ACC112 (cell line): ENCODE results near the gene KCNIP1.

ENCODE experiments used
- H2AFZ ChIP-seq: fragments of 200-600 bp; sonication (generic); one replicate; pipeline ENCODE4 v1.6.0; 2017; ENCODE audit warnings: antibody characterized with exemption, low read length; ENCODE audit not compliant: unreplicated experiment
- H3K27ac ChIP-seq: fragments of 200-600 bp; sonication (generic); 2 replicates; pipeline ENCODE4 v1.5.1; 2014; ENCODE audit warnings: low read depth, mild to moderate bottlenecking, antibody characterized with exemption, low read length, moderate library complexity
- H3K27me3 ChIP-seq: fragments of 200-600 bp; sonication (generic); 2 replicates; pipeline ENCODE4 v1.6.1; 2014; ENCODE audit warnings: mild to moderate bottlenecking, antibody characterized with exemption, low read length, moderate library complexity, mixed read lengths; ENCODE audit not compliant: insufficient read depth
- H3K36me3 ChIP-seq: fragments of 200-600 bp; sonication (generic); 2 replicates; pipeline ENCODE4 v1.6.1; 2016; ENCODE audit warnings: mild to moderate bottlenecking, antibody characterized with exemption, low read length, moderate library complexity, mixed read lengths; ENCODE audit not compliant: insufficient read depth
- H3K4me1 ChIP-seq: fragments of 200-600 bp; sonication (generic); one replicate; pipeline ENCODE4 v1.6.1; 2016; ENCODE audit warnings: low read length, mixed read lengths; ENCODE audit not compliant: insufficient read depth, unreplicated experiment, control insufficient read depth
- H3K4me3 ChIP-seq: fragments of 200-600 bp; sonication (generic); 2 replicates; pipeline ENCODE4 v1.5.1; 2014; ENCODE audit warnings: mild to moderate bottlenecking, low read depth, low read length
- H3K79me2 ChIP-seq: fragments of 200-600 bp; sonication (generic); one replicate; pipeline ENCODE4 v1.6.0; 2016; ENCODE audit warnings: low read length; ENCODE audit not compliant: control insufficient read depth, unreplicated experiment, insufficient read depth

The KCNIP1 gene

GRCh38 chr5:170642776-170643436, 139.1 kb downstream of the KCNIP1 start:
- H3K79me2 ChIP-seq, result no peaks in the 10 kb centered on the region
- no peak overlapping the region for H3K27ac ChIP-seq
- peaks cover 31% of the 10 kb centered on the region; the same call in 1 of the 2 replicates for H3K27me3 ChIP-seq
- no peak overlapping the region for H2AFZ ChIP-seq
- no peaks in the 10 kb centered on the region for H3K36me3 ChIP-seq
- H3K4me1 ChIP-seq, result no peaks in the 10 kb centered on the region
- H3K4me3 ChIP-seq, result no peak overlapping the region

GRCh38 chr5:170643591-170643990, 139.8 kb downstream of the KCNIP1 start:
- Histone ChIP-seq H3K79me2 (no peaks in the 10 kb centered on the region), H3K4me3 (no peak overlapping the region)

GRCh38 chr5:170644501-170644900, 140.7 kb downstream of the KCNIP1 start:
- no peak overlapping the region for H2AFZ ChIP-seq
- H3K36me3 ChIP-seq, result no peaks in the 10 kb centered on the region
- no peak overlapping the region for H3K4me3 ChIP-seq
- no peak overlapping the region for H3K27ac ChIP-seq
- no peaks in the 10 kb centered on the region for H3K79me2 ChIP-seq
- peaks cover 6% of the 10 kb centered on the region for H3K4me1 ChIP-seq
- H3K27me3 ChIP-seq, result peaks cover 31% of the 10 kb centered on the region; the same call in 1 of the 2 replicates

More at GRCh38 chr5:170643591-170643990, 139.8 kb downstream of the KCNIP1 start:
- Histone ChIP-seq H3K4me1 (peaks cover 6% of the 10 kb centered on the region), H2AFZ (no peak overlapping the region), H3K36me3 (no peaks in the 10 kb centered on the region), H3K27ac (no peak overlapping the region), H3K27me3 (peaks cover 31% of the 10 kb centered on the region; the same call in 1 of the 2 replicates)

GRCh38 chr5:170648541-170648940, 144.7 kb downstream of the KCNIP1 start:
- H2AFZ ChIP-seq, result no peak overlapping the region
- H3K4me1 ChIP-seq, result peaks cover 6% of the 10 kb centered on the region
- H3K79me2 ChIP-seq, result no peaks in the 10 kb centered on the region
- no peak overlapping the region for H3K4me3 ChIP-seq
- no peak overlapping the region for H3K27ac ChIP-seq
- no peaks in the 10 kb centered on the region for H3K36me3 ChIP-seq
- peaks cover 5% of the 10 kb centered on the region; the same call in 1 of the 2 replicates for H3K27me3 ChIP-seq

GRCh38 chr5:170650850-170651249, 147.0 kb downstream of the KCNIP1 start:
- Histone ChIP-seq H3K36me3 (no peaks in the 10 kb centered on the region), H2AFZ (no peak overlapping the region), H3K4me3 (no peak overlapping the region), H3K27me3 (peaks cover 10% of the 10 kb centered on the region; the same call in 1 of the 2 replicates), H3K4me1 (peaks cover 6% of the 10 kb centered on the region), H3K27ac (no peak overlapping the region), H3K79me2 (no peaks in the 10 kb centered on the region)

GRCh38 chr5:170651604-170652277, 147.9 kb downstream of the KCNIP1 start:
- Histone ChIP-seq H3K79me2 (no peaks in the 10 kb centered on the region), H3K36me3 (no peaks in the 10 kb centered on the region), H3K27me3 (peaks cover 10% of the 10 kb centered on the region; the same call in 1 of the 2 replicates), H2AFZ (no peak overlapping the region), H3K4me1 (peaks cover 6% of the 10 kb centered on the region), H3K4me3 (no peak overlapping the region), H3K27ac (no peak overlapping the region)

- Histone ChIP-seq H3K27me3 (peaks cover 25% of the 10 kb centered on the region), H3K79me2 (no peaks in the 10 kb centered on the region), H3K4me1 (no peaks in the 10 kb centered on the region), H2AFZ (no peak overlapping the region), H3K27ac (no peak overlapping the region), H3K4me3 (no peak overlapping the region), H3K36me3 (no peaks in the 10 kb centered on the region)
Observed at GRCh38 chr5:170655476-170655875, 151.7 kb downstream of the KCNIP1 start.

- no peaks in the 10 kb centered on the region for H3K36me3 ChIP-seq
- no peak overlapping the region for H3K4me3 ChIP-seq
- H3K27ac ChIP-seq, result no peak overlapping the region
- no peaks in the 10 kb centered on the region for H3K4me1 ChIP-seq
- no peaks in the 10 kb centered on the region for H3K79me2 ChIP-seq
- peaks cover 25% of the 10 kb centered on the region for H3K27me3 ChIP-seq
- H2AFZ ChIP-seq, result no peak overlapping the region
Observed at GRCh38 chr5:170655920-170656319, 152.1 kb downstream of the KCNIP1 start.

- no peaks in the 10 kb centered on the region for H3K79me2 ChIP-seq
- H3K36me3 ChIP-seq, result no peaks in the 10 kb centered on the region
- peaks cover 25% of the 10 kb centered on the region for H3K27me3 ChIP-seq
- no peak overlapping the region for H3K27ac ChIP-seq
- H3K4me1 ChIP-seq, result no peaks in the 10 kb centered on the region
- no peak overlapping the region for H3K4me3 ChIP-seq
- H2AFZ ChIP-seq, result no peak overlapping the region
Observed at GRCh38 chr5:170656346-170656745, 152.5 kb downstream of the KCNIP1 start.

- Histone ChIP-seq H3K27ac (no peak overlapping the region), H3K79me2 (no peaks in the 10 kb centered on the region), H3K4me3 (no peak overlapping the region), H2AFZ (no peak overlapping the region), H3K4me1 (no peaks in the 10 kb centered on the region), H3K27me3 (peaks cover 53% of the 10 kb centered on the region), H3K36me3 (no peaks in the 10 kb centered on the region)
Observed at GRCh38 chr5:170660531-170660930, 156.7 kb downstream of the KCNIP1 start.

GRCh38 chr5:170662966-170663365, 159.1 kb downstream of the KCNIP1 start:
- Histone ChIP-seq H3K4me1 (no peaks in the 10 kb centered on the region), H3K27me3 (peaks cover 64% of the 10 kb centered on the region), H2AFZ (no peak overlapping the region), H3K79me2 (no peaks in the 10 kb centered on the region), H3K27ac (no peak overlapping the region), H3K36me3 (no peaks in the 10 kb centered on the region), H3K4me3 (no peak overlapping the region)
